ENCODE data around the gene NEDD4L. TPM values are rescaled to one million over a fixed set of nuclear protein-coding genes. Genes with fewer than 3 reads are reported as not detected.

The NEDD4L gene
- total RNA-seq, 2 experiments from 2014 or later: 3.4 to 4.3 TPM

DNA sequence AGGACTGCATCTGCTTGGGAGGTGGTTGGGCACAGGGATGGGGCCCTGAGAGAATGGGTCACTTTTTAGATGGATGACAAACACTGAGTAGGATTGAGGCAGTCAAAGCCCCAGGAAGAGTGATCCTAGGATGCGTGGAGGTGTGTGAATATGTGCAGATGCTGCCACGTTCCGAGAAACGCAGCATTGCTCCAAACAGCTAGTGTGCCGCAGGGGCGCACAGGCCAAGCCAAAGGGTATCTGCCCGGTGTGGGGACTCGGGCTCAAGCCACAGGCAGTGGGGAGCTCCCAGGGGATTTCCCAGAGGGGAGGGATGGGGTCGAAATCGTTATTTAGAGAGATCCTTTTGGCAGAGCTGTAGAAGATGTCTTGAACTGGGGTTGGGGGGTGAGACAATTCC lies 310.8 kb downstream of the NEDD4L start:
- ATAC-seq (no peak), DNase-seq (no peak)
- ChIA-PET CTCF (no interaction called here), POLR2A (no interaction called here)
- Mint-ChIP-seq H3K4me1 (ENCODE audit: low read depth) (no peaks in the 10 kb centered on the region), H3K27ac (no peak overlapping the region), H3K36me3 (ENCODE audit: low read depth) (no peaks in the 10 kb centered on the region), H3K4me3 (no peak overlapping the region), H3K9me3 (ENCODE audit: insufficient read depth) (no peaks in the 10 kb centered on the region), H3K27me3 (ENCODE audit: low read depth) (no peaks in the 10 kb centered on the region)

DNA sequence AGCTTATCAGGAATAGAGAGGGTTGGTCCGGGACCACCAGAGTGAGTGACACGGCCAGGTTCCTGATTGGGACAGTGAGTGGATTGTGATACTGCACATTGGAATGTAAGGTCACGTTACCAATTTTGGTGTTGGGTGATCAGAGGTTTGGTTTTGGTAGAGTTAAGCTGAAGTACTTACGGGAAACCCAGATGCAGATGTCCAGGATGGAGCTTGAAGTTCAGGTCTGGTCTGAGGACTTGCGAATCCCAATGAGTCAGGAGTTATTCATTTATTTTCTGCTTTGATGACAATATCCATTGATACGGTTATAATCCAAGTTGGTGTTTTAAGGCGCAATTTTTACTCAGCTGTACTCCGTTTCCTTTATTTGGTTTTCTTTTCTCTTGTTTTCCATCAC lies 311.2 kb downstream of the NEDD4L start:
- DNase-seq: no peak
- Mint-ChIP-seq H3K27ac (no peak overlapping the region), H3K36me3 (ENCODE audit: low read depth) (no peaks in the 10 kb centered on the region), H3K9me3 (ENCODE audit: insufficient read depth) (no peaks in the 10 kb centered on the region), H3K4me1 (ENCODE audit: low read depth) (no peaks in the 10 kb centered on the region), H3K4me3 (no peak overlapping the region), H3K27me3 (ENCODE audit: low read depth) (no peaks in the 10 kb centered on the region)
- ATAC-seq: no peak
- ChIA-PET CTCF (interaction anchor here (0.7 kb wide), 1 partner anchor 82 kb away, joined by 3 read pairs; no protein-coding TSS in a partner anchor), POLR2A (no interaction called here)

DNA sequence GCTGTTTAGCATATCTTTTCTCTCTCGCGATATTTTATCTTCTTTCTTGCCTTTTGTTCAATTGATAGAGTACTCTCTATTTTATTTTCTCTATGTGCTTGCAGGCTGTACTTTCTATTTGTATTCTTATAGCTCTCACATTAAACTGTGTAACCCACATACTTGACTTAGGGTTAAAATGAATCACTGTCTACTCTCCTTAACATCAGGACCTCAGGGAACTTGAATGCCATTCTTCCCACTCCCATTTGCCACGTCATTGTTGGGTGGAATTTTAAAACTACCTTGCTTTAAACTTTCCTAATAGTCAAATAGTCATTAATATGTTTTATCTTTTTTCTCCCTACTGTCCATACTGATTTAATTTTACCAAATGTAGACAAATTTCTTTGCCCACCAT lies 315.2 kb downstream of the NEDD4L start:
- no peak overlapping the region for H3K27ac Mint-ChIP-seq
- no peaks in the 10 kb centered on the region for H3K9me3 Mint-ChIP-seq (ENCODE audit: insufficient read depth)
- ChIA-PET CTCF (interaction anchor here (1.5 kb wide), 1 partner anchor 178 kb away, joined by 3 read pairs; no protein-coding TSS in a partner anchor), POLR2A (no interaction called here)
- DNase-seq (no peak), ATAC-seq (no peak)
- H3K4me1 Mint-ChIP-seq (ENCODE audit: low read depth): no peaks in the 10 kb centered on the region
- H3K4me3 Mint-ChIP-seq: no peak overlapping the region
- no peaks in the 10 kb centered on the region for H3K27me3 Mint-ChIP-seq (ENCODE audit: low read depth)
- no peaks in the 10 kb centered on the region for H3K36me3 Mint-ChIP-seq (ENCODE audit: low read depth)

DNA sequence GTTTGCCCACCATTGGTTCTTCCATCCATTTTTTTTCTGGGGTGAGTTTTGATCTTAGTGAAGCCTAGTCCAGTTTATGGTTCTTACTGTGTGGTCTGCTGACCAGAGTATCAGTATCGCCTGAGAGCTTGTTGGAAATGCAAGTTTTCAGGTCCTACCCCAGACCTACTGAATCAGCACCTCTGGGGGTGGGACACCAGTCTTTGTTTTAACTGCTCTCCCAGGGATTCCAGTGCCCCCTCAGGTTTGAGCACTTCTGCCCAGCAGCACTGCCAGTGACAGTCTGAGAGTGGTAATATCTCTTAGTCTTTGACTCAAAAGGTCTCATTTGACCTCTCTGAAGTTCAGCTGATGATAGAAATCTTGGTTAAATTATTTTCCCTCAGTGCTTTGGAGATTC lies 315.6 kb downstream of the NEDD4L start:
- H3K9me3 Mint-ChIP-seq (ENCODE audit: insufficient read depth): no peaks in the 10 kb centered on the region
- ChIA-PET POLR2A (no interaction called here), CTCF (interaction anchor here (1.5 kb wide), 1 partner anchor 179 kb away, joined by 3 read pairs; no protein-coding TSS in a partner anchor)
- H3K4me1 Mint-ChIP-seq (ENCODE audit: low read depth): no peaks in the 10 kb centered on the region
- DNase-seq: no peak
- H3K4me3 Mint-ChIP-seq: no peak overlapping the region
- H3K27me3 Mint-ChIP-seq (ENCODE audit: low read depth): no peaks in the 10 kb centered on the region
- H3K36me3 Mint-ChIP-seq (ENCODE audit: low read depth): no peaks in the 10 kb centered on the region
- H3K27ac Mint-ChIP-seq: no peak overlapping the region
- ATAC-seq: no peak

DNA sequence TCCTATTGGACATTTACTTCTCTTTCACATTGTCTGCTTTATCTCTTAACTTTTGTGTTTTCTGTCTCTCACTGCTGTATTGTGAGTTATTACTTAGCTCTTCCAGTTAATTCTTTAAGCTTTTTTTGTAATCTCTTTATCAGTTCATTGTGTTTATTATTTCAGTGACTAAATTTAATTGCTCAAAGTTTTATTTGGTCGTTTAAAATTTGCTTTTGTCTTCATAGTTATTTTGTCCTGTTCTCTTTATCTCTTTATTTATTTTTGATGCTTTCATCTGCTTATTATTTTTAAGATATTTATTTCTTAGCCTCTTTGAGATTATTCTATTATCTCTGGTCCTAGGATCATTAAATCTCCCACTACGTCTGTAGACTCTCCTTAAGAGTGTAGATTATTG lies 316.3 kb downstream of the NEDD4L start:
- H3K4me1 Mint-ChIP-seq (ENCODE audit: low read depth): no peaks in the 10 kb centered on the region

DNA sequence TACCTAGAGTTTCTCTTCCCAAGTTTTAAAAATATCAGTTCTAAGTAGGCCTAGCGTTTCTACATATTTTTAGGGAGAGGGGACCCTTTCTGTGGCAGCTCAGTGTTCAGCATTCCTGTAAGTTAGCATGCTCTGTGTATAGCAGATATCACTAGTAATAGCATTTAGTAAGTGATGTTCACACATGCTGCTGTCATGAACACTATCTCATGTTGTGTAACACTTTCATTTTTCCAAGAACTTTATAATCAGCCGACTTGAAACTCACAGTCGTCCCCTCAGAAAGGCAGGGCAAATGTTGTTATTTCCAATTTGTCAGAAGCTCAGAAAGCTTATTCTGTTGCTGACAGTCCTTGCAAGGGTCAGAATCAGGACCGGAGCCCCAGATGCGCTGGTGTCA lies 317.2 kb downstream of the NEDD4L start:
- CTCF ChIA-PET: no interaction called here
- Mint-ChIP-seq H3K4me3 (no peak overlapping the region), H3K27ac (no peak overlapping the region), H3K36me3 (ENCODE audit: low read depth) (no peaks in the 10 kb centered on the region), H3K9me3 (ENCODE audit: insufficient read depth) (no peaks in the 10 kb centered on the region), H3K4me1 (ENCODE audit: low read depth) (no peaks in the 10 kb centered on the region), H3K27me3 (ENCODE audit: low read depth) (no peaks in the 10 kb centered on the region)
- ATAC-seq: no peak
- POLR2A ChIA-PET: no interaction called here
- no peak for DNase-seq

More for the DNA sequence above, 316.3 kb downstream of the NEDD4L start:
- DNase-seq: no peak
- H3K36me3 Mint-ChIP-seq (ENCODE audit: low read depth): no peaks in the 10 kb centered on the region
- H3K4me3 Mint-ChIP-seq: no peak overlapping the region
- POLR2A ChIA-PET: no interaction called here
- H3K9me3 Mint-ChIP-seq (ENCODE audit: insufficient read depth): no peaks in the 10 kb centered on the region
- ATAC-seq: no peak
- CTCF ChIA-PET: interaction anchor here (0.9 to 1.5 kb wide), 2 partner anchors 179 to 404 kb away, joined by 3 to 4 read pairs; no protein-coding TSS in a partner anchor
- no peaks in the 10 kb centered on the region for H3K27me3 Mint-ChIP-seq (ENCODE audit: low read depth)
- no peak overlapping the region for H3K27ac Mint-ChIP-seq

DNA sequence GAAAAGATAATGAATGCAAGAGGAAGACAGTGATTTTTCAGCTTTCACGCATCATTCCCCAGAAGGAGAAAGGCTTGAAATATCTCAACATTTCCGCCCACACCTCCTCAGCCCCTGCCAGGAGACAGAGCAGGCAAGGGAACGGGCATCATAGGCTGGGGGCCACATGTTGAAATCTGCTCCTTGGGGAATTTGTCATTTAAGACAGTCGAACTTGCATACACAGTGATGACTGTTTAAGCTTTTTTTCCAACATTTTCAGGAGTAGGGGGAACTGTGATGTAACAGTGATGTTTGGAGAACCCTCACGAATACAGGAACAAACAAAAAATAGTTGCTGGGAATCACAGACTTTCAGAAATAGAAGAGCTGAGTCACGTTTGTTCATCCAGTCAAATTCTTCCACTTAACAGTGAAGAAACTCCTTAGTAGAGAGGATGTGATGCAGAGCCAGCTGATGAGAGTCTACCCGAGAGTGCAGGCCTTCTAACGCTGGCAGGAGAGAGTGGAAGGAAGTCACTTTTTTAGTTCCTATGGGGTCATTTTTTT lies 318.1 kb downstream of the NEDD4L start:
- H3K27ac Mint-ChIP-seq: no peak overlapping the region
- H3K9me3 Mint-ChIP-seq (ENCODE audit: insufficient read depth): no peaks in the 10 kb centered on the region
- H3K27me3 Mint-ChIP-seq (ENCODE audit: low read depth): no peaks in the 10 kb centered on the region
- no peaks in the 10 kb centered on the region for H3K4me1 Mint-ChIP-seq (ENCODE audit: low read depth)
- ChIA-PET CTCF (no interaction called here), POLR2A (no interaction called here)
- no peak for DNase-seq
- no peak for ATAC-seq
- H3K36me3 Mint-ChIP-seq (ENCODE audit: low read depth): no peaks in the 10 kb centered on the region
- H3K4me3 Mint-ChIP-seq: no peak overlapping the region

DNA sequence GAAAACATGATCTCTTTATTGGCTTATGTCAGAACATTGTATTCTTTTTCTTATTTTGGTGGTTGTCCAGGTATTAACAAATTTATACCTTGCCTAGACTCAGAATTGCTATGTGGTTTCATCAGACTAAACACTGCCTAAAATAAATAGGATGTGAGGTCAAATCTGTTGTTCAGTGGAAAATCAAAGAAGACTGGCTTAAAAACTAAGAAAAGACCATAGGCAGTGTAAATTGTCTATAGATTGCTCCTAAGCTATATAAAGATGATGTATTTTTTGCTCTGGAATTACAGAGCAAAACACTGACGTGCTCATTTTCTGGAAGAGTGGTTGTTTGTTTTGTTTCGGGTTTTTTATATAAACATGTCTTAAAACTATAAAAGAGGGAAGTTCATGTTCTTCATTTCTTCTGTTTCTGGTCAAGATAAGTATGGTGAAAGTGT lies 318.8 kb downstream of the NEDD4L start:
- no peak overlapping the region for H3K27ac Mint-ChIP-seq
- POLR2A ChIA-PET: no interaction called here
- H3K9me3 Mint-ChIP-seq (ENCODE audit: insufficient read depth): no peaks in the 10 kb centered on the region
- no peak overlapping the region for H3K4me3 Mint-ChIP-seq
- no peaks in the 10 kb centered on the region for H3K4me1 Mint-ChIP-seq (ENCODE audit: low read depth)
- ATAC-seq: no peak
- no peaks in the 10 kb centered on the region for H3K36me3 Mint-ChIP-seq (ENCODE audit: low read depth)
- CTCF ChIA-PET: interaction anchor here (0.6 kb wide), 1 partner anchor 22 kb away, joined by 3 read pairs; no protein-coding TSS in a partner anchor
- no peaks in the 10 kb centered on the region for H3K27me3 Mint-ChIP-seq (ENCODE audit: low read depth)
- no peak for DNase-seq

DNA sequence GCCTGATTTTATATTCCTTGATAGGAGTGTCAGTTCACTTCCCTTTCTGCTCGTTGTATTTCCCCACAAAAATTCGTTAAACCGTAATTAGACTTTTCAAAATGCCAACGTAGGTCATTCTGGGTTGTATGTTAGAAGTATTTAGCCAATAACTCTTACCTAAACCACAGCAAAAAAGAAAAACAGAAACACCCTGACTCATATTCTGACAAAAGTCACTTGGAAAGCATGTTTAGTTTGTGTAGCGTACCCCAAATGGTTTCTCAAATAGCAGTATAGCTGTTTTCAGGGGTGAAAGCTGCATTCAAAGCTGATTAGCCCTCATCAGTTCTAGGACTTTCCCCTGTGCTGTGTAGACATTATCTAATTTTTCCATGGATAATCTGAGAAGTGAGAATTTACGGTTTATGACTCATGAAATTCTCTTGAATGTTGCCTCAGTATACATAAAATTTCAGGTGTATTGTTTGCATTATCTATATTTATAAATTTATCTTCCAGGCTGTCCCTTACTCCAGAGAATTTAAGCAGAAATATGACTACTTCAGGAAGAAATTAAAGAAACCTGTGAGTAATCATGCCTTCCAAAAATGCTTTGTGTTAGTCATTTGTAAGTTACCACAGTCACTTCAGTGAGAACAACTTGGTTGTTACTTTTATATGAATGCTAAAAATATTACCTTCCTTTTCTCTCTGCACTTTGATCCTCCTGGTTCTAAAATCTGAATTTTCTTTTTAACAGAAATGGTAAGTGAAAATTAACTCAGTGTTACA lies 319.9 kb downstream of the NEDD4L start:
- Mint-ChIP-seq H3K36me3 (ENCODE audit: low read depth) (no peaks in the 10 kb centered on the region), H3K4me1 (ENCODE audit: low read depth) (no peaks in the 10 kb centered on the region), H3K27me3 (ENCODE audit: low read depth) (no peaks in the 10 kb centered on the region), H3K9me3 (ENCODE audit: insufficient read depth) (no peaks in the 10 kb centered on the region), H3K27ac (no peak overlapping the region), H3K4me3 (no peak overlapping the region)
- CTCF ChIA-PET: interaction anchor here (0.6 kb wide), 1 partner anchor 267 kb away, joined by 3 read pairs; no protein-coding TSS in a partner anchor
- no peak for ATAC-seq
- DNase-seq: no peak
- POLR2A ChIA-PET: no interaction called here

DNA sequence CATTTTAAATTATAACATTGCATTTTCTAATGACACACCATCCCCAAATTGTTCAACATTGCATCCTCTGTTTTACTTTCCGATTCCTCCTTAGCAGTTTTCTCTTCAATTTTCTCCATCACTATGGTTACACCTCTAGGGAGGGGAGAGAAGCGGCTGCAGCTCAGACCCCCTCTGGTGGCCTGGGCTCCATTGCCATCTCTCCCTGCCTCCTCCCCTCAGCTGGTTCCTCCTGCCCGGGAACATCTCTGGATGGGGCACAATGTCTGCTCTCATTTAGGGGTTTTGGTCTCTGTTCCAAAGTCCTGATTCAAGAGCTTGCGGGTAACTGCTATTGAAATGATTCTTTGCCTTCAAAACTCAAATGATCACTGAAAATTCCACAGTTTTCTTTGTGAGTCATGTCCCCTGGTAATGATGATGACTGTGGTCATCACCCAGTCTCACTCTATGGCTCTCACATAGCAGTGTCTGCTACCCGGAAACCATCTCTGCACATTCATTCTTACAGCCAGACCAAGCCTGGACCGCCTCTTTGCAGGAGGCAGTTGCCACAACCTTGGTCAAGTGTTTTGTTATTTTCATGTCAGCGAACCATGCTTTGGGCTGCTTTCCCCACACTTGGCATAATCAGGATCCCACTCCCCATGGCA lies 321.0 kb downstream of the NEDD4L start:
- no peak for ATAC-seq
- Mint-ChIP-seq H3K27ac (no peak overlapping the region), H3K4me3 (no peak overlapping the region), H3K27me3 (ENCODE audit: low read depth) (no peaks in the 10 kb centered on the region), H3K9me3 (ENCODE audit: insufficient read depth) (no peaks in the 10 kb centered on the region), H3K4me1 (ENCODE audit: low read depth) (no peaks in the 10 kb centered on the region), H3K36me3 (ENCODE audit: low read depth) (no peaks in the 10 kb centered on the region)
- ChIA-PET POLR2A (no interaction called here), CTCF (no interaction called here)
- no peak for DNase-seq

DNA sequence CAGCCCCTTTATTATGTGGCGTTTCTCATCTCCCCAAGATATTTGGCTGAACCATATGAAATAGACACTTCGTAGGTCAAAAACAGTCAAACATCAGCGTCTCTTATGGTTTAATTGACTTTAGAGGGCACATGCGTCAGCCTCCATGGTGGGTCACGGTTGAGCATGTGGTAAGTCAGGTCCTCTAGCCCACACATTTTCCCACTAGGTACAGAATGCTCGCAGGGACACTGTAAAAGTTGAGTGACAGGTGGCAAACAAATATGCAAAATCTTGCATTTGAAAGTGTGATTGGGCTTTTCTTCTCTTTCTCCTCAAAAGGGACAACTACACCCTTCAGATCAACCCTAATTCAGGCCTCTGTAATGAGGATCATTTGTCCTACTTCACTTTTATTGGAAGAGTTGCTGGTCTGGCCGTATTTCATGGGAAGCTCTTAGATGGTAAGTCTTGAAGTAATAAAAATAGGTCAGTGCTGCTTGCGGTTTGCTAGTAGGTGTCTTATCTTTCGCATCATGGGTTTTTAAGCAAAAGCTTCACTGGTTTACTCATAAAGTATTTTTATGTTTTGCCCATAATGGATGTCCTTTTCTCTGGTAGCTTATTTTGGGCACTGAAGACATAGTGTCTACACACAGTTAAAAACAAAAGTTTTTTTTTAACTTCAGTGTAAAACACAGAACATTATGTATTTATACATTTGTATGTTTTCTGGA lies 323.6 kb downstream of the NEDD4L start:
- Mint-ChIP-seq H3K9me3 (ENCODE audit: insufficient read depth) (no peaks in the 10 kb centered on the region), H3K4me3 (no peak overlapping the region), H3K27ac (no peak overlapping the region), H3K27me3 (ENCODE audit: low read depth) (no peaks in the 10 kb centered on the region), H3K36me3 (ENCODE audit: low read depth) (no peaks in the 10 kb centered on the region), H3K4me1 (ENCODE audit: low read depth) (no peaks in the 10 kb centered on the region)
- no peak for ATAC-seq
- no peak for DNase-seq
- ChIA-PET POLR2A (no interaction called here), CTCF (no interaction called here)

DNA sequence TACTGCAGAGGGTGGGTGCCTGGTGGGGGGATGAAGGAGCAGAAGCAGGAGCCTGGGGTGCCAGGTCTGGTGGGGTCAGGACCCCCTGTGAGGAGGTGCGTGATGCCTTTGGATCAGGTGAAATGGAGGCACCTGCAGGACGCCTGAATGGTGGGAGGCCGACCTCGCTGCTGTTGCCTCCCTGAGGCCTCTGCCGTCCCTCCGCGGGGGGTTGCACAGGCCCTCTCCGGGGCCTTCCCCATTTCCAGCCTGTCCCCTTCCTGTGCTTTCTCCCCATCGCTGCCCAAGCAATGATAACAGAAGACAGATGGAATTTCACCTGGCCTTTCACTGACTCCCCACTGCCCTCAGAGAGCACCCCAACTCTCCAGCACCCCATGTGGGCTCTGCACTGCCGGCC lies 325.6 kb downstream of the NEDD4L start:
- Mint-ChIP-seq H3K36me3 (ENCODE audit: low read depth) (no peaks in the 10 kb centered on the region), H3K27ac (no peak overlapping the region), H3K4me1 (ENCODE audit: low read depth) (no peaks in the 10 kb centered on the region), H3K27me3 (ENCODE audit: low read depth) (no peaks in the 10 kb centered on the region), H3K9me3 (ENCODE audit: insufficient read depth) (no peaks in the 10 kb centered on the region), H3K4me3 (no peak overlapping the region)
- no peak for ATAC-seq
- ChIA-PET POLR2A (no interaction called here), CTCF (no interaction called here)
- no peak for DNase-seq
